GM23248 (cell line): ENCODE data around the gene ANHX.

Experiments
- EZH2 ChIP-seq: fragments of 200-600 bp; sonication (generic); IDR thresholded peaks from 2 replicates; pipeline ENCODE4 v1.6.1; 2018; ENCODE audit warnings: antibody characterized with exemption, mild to moderate bottlenecking; ENCODE audit not compliant: insufficient read depth, poor library complexity, severe bottlenecking
- EZH2phosphoT487 ChIP-seq: fragments of 200-600 bp; sonication (generic); IDR thresholded peaks from 2 replicates; pipeline ENCODE4 v1.6.1; 2018; ENCODE audit warnings: antibody characterized with exemption, moderate library complexity, mild to moderate bottlenecking, low read depth; ENCODE audit not compliant: insufficient read depth

- no peak for TF ChIP-seq EZH2
- no peak for TF ChIP-seq EZH2phosphoT487
Measured at GRCh38 chr12:133226690-133227089, 9.0 kb downstream of the ANHX start.
